ENCODE results near the gene CHRNA4.
A peak's percentile ranks its signal among the peaks of the same experiment; 100 is the strongest.
"Not testable (repeated sequence)": the region's sequence is repeated elsewhere in the genome, so short reads cannot be mapped to it uniquely, and the experiment has no call there.

CHRNA4 gene

GRCh38 chr20:63397946-63398450, 36.8 kb upstream of the CHRNA4 start:
- DNase-seq (ENCODE audit: low read depth): no peak

DNA sequence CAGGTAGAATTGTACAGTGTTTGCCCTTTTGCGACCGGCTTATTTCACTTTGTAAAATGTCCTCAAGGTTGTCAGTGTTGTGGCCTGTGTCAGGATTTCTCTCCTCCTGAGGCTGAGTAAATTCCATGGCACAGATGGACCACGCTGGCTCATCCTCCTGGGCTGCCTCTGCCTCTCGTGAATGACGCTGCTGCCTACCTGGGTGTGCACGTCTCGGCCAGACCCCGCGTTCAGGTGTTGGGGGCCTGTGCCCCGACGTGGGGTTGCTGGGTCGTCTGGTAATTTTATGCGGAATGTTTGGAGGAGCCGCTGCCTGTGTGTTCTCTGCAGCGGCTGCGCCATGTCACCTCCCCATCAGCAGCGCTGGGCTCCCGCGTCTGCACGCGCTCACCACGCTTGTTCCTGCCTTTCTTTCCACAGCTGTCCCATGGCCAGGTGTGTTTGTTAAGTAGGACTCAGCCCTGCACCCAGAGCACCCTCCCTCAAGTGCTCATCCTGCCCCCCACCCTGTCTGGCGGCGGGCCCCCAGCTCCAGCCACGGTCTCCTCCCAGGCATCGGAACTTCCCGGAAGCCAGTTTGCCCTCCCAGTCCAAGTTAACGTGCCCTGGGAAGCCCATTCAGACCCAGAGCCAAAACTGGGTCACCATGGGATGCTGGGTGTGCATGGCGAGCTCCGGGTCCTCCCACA, 36.1 kb upstream of the CHRNA4 start:
- no peak for DNase-seq (ENCODE audit: low read depth)

GRCh38 chr20:63396300-63396699, 35.2 kb upstream of the CHRNA4 start:
- DNase-seq (ENCODE audit: low read depth): no peak

DNA sequence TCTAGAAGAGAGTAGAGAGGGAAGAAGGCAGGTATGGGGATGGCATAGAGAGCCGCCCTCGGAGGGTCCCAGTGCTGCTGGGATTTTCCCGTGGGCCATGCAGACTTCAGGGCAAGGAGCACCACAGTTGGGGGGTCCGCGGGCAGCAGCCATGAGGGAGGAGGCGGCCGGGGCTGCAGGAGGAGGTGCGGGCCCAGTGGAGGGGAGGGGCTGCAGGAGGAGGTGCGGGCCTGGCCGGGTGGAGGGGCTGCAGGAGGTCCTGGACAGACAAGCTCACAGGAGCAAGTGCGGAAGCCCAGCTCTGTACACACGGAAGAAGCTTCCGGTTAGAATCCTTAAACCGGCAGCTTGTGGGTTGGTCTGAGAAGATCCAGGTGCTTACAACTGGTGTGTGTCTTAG, 34.6 kb upstream of the CHRNA4 start:
- no peak for DNase-seq (ENCODE audit: low read depth)

DNA sequence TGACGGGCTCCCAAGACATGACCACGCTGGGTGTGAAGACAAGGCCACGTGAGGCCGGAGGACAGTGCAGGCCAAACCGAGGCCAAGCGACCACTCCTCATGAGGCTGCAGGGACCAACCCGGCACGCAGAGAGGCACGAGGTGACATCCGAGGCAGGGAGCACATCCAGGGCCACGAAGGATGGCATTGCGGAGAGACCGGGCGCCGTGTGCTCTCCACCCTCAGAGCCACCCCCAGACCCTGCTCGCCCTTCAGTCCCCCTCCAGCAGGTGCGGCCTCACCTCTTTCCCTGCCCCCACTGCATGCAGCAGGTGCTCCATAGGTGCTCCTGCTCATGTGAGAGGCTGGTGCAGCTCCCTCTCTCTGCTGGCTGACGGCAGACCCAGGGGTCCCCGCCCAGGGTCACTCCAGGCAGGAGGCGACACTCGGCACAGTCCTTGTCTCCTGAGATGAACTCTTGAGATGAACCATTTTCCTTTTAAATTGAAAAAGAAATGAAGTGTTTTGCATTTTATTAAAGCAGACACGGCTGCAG, 33.8 kb upstream of the CHRNA4 start:
- no peak for DNase-seq (ENCODE audit: low read depth)

GRCh38 chr20:63394069-63394919, 33.1 kb upstream of the CHRNA4 start:
- DNase-seq (ENCODE audit: low read depth): no peak

- no peak for DNase-seq (ENCODE audit: low read depth)
Measured at GRCh38 chr20:63393566-63393965, 32.4 kb upstream of the CHRNA4 start.

GRCh38 chr20:63392465-63393365, 31.6 kb upstream of the CHRNA4 start:
- DNase-seq (ENCODE audit: low read depth): no peak

DNA sequence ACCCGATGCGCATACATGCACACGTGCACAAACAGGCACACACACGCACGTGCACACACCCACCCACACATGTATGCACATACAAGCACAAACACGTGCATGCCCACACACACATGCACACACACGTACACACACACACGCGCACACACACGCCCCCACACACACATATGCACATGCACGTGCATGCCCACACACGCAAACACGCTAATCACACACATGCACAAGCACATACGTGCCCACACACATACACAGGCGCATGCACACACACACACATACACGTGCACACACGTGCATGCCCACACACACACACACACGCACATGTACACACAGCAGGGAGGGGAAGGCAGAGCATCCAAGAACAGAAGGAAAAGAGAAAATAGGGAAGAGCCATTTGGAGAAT, 26.8 kb upstream of the CHRNA4 start:
- no peak for DNase-seq (ENCODE audit: low read depth)

DNA sequence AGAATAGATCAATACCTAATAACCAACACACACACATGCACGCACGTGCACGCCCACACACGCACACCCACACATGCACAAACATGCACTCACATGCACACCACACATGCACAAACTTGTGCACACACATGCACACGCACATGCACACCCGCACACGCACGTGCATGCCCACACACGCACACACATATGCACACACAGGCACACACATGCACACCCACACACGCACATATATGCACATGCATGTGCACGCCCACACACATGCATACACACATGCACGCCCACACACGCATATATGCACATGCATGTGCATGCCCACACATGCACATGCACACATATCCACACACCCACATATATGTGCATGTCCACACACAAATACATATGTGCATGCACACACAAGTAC, 26.2 kb upstream of the CHRNA4 start:
- no peak for DNase-seq (ENCODE audit: low read depth)

GRCh38 chr20:63386491-63386890, 25.3 kb upstream of the CHRNA4 start:
- no peak for DNase-seq (ENCODE audit: low read depth)

DNA sequence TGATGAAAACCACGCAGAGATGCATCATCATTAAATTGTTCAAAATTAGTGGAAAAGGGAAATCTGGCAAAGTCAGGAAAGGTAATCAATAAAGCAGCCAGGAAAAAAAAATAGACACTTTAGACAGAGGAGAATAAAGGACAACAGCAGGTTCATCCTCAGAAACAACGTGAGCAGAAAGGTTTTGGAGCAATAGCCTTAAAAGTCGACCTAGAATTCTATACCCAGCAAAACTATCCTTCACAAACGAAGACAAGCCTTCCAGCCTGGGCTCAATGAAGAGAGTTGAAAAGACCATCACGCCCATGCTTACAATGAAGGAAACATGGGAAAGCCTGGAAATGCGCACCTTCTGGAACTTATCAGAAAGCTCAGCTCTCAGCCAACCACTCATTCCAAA, 24.7 kb upstream of the CHRNA4 start:
- DNase-seq (ENCODE audit: low read depth): no peak

GRCh38 chr20:63384336-63384735, 23.2 kb upstream of the CHRNA4 start:
- no peak for DNase-seq (ENCODE audit: low read depth)

DNA sequence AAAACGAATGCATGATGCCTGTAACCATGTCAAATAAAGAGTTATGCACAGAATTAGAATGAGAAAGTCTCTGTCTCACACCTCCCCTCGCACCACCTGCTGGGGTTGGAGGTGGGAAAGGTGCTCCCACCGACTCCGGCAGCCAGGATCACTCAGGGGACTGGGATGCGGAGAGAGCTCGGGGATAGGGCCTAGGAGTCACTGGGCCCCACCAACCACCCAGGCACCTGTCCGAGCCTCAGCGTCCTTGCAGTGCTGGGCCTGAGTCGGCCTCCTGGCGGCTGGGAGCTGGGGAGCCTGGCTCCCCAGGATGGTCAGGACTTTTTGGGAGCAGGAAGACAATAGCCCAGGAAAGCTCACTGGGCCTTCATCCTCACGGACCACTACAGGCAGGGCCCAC, 22.4 kb upstream of the CHRNA4 start:
- DNase-seq (ENCODE audit: low read depth): no peak

DNA sequence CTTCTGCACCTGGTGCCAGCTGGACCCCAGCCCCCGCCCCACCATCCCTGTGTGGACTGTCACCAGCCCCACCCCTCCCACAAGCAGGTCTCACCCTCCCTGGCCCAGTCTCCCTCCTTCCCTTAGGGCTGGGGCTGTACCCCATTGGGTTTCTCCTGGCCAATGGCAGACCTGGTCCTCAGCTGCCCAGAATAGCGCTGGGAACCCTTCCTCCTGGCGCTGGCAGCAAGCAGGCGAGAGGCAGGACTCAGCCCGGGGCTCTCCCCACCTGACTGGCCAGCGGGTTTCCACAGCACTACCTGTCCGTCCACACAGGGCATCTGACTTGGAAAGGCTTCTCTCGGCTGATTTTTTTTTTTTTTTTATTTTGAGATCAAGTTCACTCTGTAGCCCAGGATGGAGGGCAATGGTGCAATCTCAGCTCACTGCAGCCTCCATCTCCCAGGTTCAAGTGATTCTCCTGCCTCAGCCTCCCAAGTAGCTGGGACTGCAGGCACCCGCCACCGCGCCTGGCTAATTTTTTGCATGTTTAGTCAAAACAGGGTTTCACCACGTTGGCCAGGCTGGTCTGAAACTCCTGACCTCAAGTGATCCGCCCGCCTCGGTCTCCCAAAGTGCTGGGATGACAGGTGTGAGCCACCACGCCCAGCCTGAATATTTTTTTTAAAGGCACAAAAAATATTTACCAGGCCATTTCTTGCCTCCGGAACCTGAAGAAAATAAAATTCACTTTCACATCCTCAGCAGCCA, 21.6 kb upstream of the CHRNA4 start:
- no peak for DNase-seq (ENCODE audit: low read depth)

DNA sequence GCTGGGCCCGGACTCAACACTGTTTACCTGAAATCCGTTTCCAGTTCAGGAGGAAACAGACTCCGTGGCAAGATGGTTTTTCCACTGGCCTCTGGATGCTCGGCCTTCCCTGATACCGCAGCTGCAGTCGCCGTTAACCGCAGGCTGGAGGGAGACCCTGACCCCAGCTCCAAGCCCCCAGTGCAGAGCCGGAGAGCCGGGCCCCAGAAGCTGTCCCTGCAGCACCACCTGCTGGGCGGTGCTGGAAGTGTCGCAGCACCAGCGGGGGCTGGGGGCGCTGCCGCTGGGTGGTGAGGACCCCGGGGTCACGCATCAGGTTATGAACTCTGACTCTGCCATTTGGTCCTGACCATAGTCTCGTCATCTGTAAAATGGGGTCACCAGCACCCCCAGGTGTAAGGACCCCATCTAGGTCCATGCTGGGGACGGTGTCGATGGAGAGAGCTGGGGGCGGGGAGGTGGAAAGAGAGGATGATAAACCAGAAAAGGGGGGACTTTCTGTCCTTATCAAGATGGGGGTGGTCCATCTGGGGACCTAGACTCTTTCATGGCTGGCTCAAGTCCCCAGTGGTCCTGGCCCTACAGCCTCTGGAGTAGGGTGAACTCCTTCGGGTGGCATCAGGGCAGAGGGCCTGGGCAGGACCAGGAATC, 20.8 kb upstream of the CHRNA4 start:
- DNase-seq (ENCODE audit: low read depth): peak; percentile 32

DNA sequence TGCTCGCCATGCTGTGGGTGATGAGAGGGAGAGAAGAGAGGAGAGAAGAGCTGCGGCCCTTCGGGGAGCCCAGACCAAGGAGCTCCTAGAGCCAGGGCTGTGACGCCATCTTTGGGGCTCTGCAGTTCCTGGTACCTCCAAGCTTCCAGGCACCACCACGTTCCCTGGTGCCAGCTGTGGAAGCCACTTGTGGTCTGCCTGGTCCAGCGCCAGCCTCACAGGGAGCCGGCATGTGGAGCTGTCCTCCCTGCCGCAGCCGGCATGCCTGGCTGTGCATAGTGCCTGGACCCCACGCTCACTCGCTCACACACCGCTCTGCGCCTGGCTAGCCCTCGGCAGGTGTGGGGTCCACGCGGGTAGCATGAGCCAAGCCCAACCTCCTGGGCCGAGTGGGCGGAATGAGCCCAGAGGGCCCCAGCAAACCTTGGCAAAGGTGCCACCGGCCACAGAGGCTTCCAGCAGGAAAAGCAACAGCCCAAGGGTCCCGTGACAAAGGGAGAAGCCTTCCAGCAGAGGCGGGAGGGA, 19.3 kb upstream of the CHRNA4 start:
- DNase-seq (ENCODE audit: low read depth): no peak

DNA sequence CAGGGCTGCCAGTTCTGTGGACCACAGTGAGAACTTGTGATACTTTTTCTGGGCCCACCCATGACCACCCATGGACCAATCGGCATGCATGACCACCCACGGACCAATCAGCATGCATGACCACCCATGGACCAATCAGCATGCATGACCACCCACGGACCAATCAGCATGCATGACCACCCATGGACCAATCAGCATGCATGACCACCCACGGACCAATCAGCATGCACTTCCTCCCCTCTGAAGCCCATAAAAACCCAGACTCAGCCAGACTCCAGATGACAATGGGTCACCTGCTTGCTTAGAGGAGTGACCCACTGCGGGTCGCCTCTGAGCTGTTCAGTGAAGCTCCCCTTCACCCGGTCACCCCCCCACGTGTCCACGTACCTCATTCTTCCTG, 18.7 kb upstream of the CHRNA4 start:
- not testable (repeated sequence) for DNase-seq (ENCODE audit: low read depth)

DNA sequence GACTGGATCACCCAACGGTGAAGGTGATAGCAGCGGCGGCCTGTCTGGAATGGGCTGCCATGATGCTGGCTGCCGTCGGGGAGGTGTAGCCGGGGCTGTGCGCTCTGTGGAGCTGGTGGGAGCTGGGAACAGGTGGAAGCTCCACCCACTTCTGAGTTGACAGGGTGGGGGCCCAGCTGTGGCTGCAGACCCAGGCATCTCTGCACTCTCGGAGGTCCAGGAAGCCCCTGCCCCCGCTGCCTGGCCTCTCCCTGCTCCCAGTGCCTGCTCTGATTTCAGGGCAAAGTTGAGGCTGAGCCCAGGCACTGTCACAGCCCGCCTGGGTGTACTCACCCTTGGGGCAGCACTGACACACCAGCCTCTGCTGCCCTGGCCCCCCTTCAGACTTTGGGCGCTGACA, 18.1 kb upstream of the CHRNA4 start:
- DNase-seq (ENCODE audit: low read depth): no peak

DNA sequence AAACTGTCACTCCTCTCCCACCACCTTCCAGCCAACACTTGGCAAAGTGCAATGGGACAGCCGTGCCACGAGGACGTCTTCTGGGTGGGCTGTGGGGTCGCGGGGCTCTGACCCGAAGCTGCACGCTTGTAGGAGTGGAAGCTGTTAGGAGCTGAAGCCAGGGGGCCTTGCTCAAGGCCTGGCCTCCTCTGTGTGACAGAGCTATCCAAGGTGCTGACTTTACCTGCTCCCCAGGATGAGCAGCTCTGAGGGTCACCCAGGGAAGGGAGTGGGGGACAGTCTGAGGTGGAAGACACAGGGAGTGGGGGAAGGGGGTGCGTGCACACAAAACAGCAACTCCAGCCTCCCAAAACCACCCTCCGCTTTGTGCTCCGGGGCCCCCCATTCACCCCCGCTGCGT, 17.5 kb upstream of the CHRNA4 start:
- DNase-seq (ENCODE audit: low read depth): no peak

GRCh38 chr20:63377951-63378381, 16.8 kb upstream of the CHRNA4 start:
- no peak for DNase-seq (ENCODE audit: low read depth)

Data from stimulated activated CD8-positive, alpha-beta memory T cell treated with anti-CD3 and anti-CD28 coated beads, Interleukin-15, amount 100 ng/mL, for 24 hours (primary cell).